ENCODE measurements around the gene TBCB. TPM values are rescaled to one million over a fixed set of nuclear protein-coding genes. Genes with fewer than 3 reads are reported as not detected.

The TBCB gene
- total RNA-seq, 4 donors from 2014 or later: 60.8 to 113 (median 94.5) TPM

GRCh38 chr19:36114721-36115452 is 381 bp upstream of the TBCB start, which contains the start of gene POLR2I:
Gene POLR2I (minus strand): TSS chr19:36114875. CDS start chr19:36114856, 19 bp downstream.
- WGBS, 2 donors: 0% methylated on average over 44 to 54 of the region's 60 CpGs
- intact Hi-C loops (cut with DNase I; ENCODE audit: low total_unique reads): no loop called here
- TF ChIP-seq CTCF (IDR thresholded peaks at IDR 0.05): no peak
- no peak for TF ChIP-seq POLR2A (IDR thresholded peaks at IDR 0.05)
- H3K4me3 ChIP-seq (ENCODE audit: low read depth, poor library complexity, severe bottlenecking): peak within 1 kb of the TSS; percentile 62
- DNase-seq (ENCODE audit: low spot score in 2 of 2): peak; percentile 100

- no peak overlapping the region for H3K4me3 ChIP-seq (ENCODE audit: low read depth, poor library complexity, severe bottlenecking)
- TF ChIP-seq POLR2A (IDR thresholded peaks at IDR 0.05) (no peak), CTCF (IDR thresholded peaks at IDR 0.05) (no peak)
- DNase-seq (ENCODE audit: low spot score in 2 of 2): no peak
- WGBS, 2 donors: 93 to 100% methylated on average over 1 of the region's 1 CpG
- intact Hi-C loops (cut with DNase I; ENCODE audit: low total_unique reads): no loop called here
These were observed 1.0 kb downstream of the TBCB start for GRCh38 chr19:36116344-36116637.

- no peak for TF ChIP-seq POLR2A (IDR thresholded peaks at IDR 0.05)
- no peak for TF ChIP-seq CTCF (IDR thresholded peaks at IDR 0.05)
- intact Hi-C loops (cut with DNase I; ENCODE audit: low total_unique reads): loop anchor here (5.0 kb wide), 1 partner anchor 47 kb away; no protein-coding TSS in a partner anchor
- no peak for DNase-seq (ENCODE audit: low spot score in 2 of 2)
- 89 to 92% methylated on average over 26 of the region's 26 CpGs for WGBS, 2 donors
- H3K4me3 ChIP-seq (ENCODE audit: low read depth, poor library complexity, severe bottlenecking): no peak overlapping the region
These were observed 5.1 kb downstream of the TBCB start for GRCh38 chr19:36120092-36120983.

- no peak for TF ChIP-seq CTCF (IDR thresholded peaks at IDR 0.05)
- no peak for TF ChIP-seq POLR2A (IDR thresholded peaks at IDR 0.05)
- H3K4me3 ChIP-seq (ENCODE audit: low read depth, poor library complexity, severe bottlenecking): no peak overlapping the region
- no peak for DNase-seq (ENCODE audit: low spot score in 2 of 2)
- intact Hi-C loops (cut with DNase I; ENCODE audit: low total_unique reads): loop anchor here (5.0 kb wide), 1 partner anchor 46 kb away; no protein-coding TSS in a partner anchor
- WGBS, 2 donors: 91 to 93% methylated on average over 18 of the region's 18 CpGs
These were observed 5.7 kb downstream of the TBCB start for GRCh38 chr19:36120984-36121358.

- intact Hi-C loops (cut with DNase I; ENCODE audit: low total_unique reads): loop anchor here (5.0 kb wide), 1 partner anchor 46 kb away; no protein-coding TSS in a partner anchor
- no peak for DNase-seq (ENCODE audit: low spot score in 2 of 2)
- WGBS, 2 donors: 87 to 93% methylated on average over 48 to 49 of the region's 49 CpGs
These were observed 6.3 kb downstream of the TBCB start for GRCh38 chr19:36121486-36122124.

More at GRCh38 chr19:36121486-36122124, 6.3 kb downstream of the TBCB start:
- H3K4me3 ChIP-seq (ENCODE audit: low read depth, poor library complexity, severe bottlenecking): no peak overlapping the region
- no peak for TF ChIP-seq POLR2A (IDR thresholded peaks at IDR 0.05)
- TF ChIP-seq CTCF (IDR thresholded peaks at IDR 0.05): no peak

Measured in lower leg skin (tissue), 4 donors.